Mononuclear cell (primary cell): ENCODE measurements around the gene NGF. TPM values are rescaled to one million over a fixed set of nuclear protein-coding genes. Genes with fewer than 3 reads are reported as not detected.

Experiments used
- H3K27me3 ChIP-seq: 2 replicates; pipeline ENCODE4 v1.6.0; 2011; ENCODE audit warnings: low read length, control low read depth; ENCODE audit not compliant: insufficient read depth
- H3K4me1 ChIP-seq: 2 replicates; pipeline ENCODE4 v1.5.1; 2011; ENCODE audit warnings: mild to moderate bottlenecking, low read length, control low read depth; ENCODE audit not compliant: insufficient read depth
- H3K4me3 ChIP-seq: 2 replicates; pipeline ENCODE4 v1.5.1; 2011; ENCODE audit warnings: mild to moderate bottlenecking, low read length, moderate library complexity
- H3K9me3 ChIP-seq: 2 replicates; pipeline ENCODE4 v1.5.1; 2011; ENCODE audit warnings: low read depth, mild to moderate bottlenecking, control low read depth, low read length
- total RNA-seq: library from RNA; depleted of rRNA; stranded (reverse); fragments of >200 nt; gene quantifications from one replicate; pipeline ENCODE4 v1.2.3, GENCODE V29; 2012

NGF gene
- total RNA-seq, 1 donor, result not detected

DNA sequence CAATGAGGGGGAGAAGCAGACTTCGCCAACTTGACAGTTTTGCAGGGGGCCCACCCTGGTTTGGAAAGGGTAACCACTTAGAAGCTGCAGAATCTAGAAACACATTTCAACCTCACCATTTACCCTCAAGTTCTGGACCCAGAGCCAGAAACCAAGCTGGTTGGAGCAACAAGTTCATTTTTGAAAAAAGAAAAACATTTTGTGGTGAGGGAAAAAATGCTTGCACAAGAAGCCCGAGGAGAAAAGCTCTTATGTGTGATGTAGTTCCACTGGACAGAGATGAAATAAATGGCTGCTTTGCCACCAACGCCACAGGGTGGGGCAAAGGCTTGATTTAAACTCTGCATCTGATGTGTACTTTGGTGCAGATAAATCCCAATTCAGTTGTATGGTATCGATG lies 10.6 kb upstream of the NGF start:
- H3K27me3 ChIP-seq, result no peaks in the 10 kb centered on the region
- H3K4me3 ChIP-seq, result no peak overlapping the region
- H3K4me1 ChIP-seq, result no peaks in the 10 kb centered on the region
- no peaks in the 10 kb centered on the region for H3K9me3 ChIP-seq

DNA sequence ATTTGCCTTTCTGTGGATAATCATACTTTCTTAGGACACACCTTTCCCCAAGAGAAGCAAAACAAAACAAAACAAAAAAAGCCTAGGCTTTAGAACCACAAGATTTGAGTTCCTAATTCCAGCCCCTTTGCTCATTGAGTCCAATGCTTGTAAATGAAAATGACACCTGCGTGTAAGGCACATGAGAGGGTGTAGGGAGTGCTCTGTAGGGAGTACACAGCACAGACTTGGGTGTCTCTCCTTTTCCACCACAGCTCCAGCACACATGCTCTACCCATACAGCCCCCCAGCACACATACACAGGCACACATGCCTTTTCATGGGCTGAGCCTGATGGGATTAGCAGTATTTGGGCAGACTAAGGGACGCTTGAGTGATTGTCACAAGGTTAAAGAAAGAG lies 9.2 kb upstream of the NGF start:
- Histone ChIP-seq H3K27me3 (no peaks in the 10 kb centered on the region), H3K4me1 (no peaks in the 10 kb centered on the region), H3K9me3 (no peaks in the 10 kb centered on the region), H3K4me3 (no peak overlapping the region)

DNA sequence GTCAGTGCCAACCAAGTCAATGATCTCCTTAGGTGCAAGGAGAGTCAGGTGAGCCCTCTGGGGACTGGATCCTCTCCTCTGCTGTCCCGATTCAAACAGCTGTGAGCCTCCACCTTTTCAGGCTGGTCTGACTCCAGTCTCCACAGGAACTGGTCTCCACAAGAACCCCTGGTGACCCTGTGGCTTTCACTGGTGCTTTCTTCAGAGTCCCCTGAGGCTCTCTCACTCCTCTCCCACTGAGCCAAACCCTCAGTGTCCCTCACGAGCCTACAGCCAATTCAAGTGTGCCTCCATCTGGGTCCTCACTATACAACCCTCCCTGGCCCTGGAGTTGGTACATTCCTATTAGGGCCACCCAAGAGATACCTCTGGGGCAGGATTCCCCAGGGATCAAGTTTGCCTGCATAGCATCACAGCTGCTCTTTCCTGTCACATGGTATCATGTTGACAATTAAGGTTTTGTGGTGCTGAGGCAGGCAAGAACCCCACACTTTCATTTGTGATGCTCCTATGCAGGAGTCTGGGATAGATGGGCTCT lies 5.2 kb upstream of the NGF start:
- H3K4me1 ChIP-seq, result peaks cover 8% of the 10 kb centered on the region
- H3K4me3 ChIP-seq, result no peak overlapping the region
- peaks cover 10% of the 10 kb centered on the region for H3K27me3 ChIP-seq
- no peaks in the 10 kb centered on the region for H3K9me3 ChIP-seq

DNA sequence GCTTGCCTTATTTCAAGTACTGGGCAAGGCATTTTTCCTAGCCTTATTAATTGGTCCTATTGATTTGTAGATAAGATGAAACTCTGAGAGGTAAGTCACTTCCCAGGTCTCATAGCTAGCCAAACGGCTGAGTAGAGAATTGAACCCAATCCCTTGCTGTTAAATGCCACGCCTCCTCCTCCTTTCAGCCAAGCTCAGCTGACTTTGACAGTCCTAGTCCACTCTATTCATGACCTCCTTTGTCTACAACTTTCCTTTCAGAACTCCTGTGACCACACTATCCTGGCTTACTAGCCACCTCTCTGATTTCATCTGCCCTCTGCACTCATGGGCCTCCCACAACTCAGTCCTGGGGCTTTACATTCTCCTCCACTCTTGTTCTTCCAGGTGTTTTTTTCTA lies 3.9 kb upstream of the NGF start:
- Histone ChIP-seq H3K4me1 (peaks cover 8% of the 10 kb centered on the region), H3K9me3 (no peaks in the 10 kb centered on the region)

DNA sequence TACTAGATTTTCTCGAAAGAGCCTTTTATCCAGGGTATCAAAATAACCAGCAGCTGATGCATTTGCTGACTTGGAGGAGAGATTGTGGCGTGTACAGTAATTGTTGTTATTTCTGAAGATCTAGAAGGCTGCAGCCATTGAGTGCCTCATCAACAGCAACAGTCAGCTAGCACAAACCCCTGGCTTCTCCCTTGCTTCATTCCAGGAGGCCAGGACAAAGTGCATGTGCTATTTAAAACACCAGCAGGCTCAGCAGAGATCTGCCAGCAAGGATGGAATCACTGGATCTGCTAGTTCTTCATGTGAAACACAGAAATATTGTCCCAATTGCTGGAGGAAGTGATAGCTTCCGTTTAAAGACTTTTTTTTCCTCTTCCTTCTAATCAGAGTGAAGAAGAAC lies 2.8 kb upstream of the NGF start:
- peaks cover 29% of the 10 kb centered on the region for H3K27me3 ChIP-seq
- H3K4me3 ChIP-seq, result no peak overlapping the region
- H3K9me3 ChIP-seq, result no peaks in the 10 kb centered on the region
- peaks cover 8% of the 10 kb centered on the region for H3K4me1 ChIP-seq

More for the DNA sequence above, 3.9 kb upstream of the NGF start:
- Histone ChIP-seq H3K27me3 (peaks cover 19% of the 10 kb centered on the region), H3K4me3 (no peak overlapping the region)

DNA sequence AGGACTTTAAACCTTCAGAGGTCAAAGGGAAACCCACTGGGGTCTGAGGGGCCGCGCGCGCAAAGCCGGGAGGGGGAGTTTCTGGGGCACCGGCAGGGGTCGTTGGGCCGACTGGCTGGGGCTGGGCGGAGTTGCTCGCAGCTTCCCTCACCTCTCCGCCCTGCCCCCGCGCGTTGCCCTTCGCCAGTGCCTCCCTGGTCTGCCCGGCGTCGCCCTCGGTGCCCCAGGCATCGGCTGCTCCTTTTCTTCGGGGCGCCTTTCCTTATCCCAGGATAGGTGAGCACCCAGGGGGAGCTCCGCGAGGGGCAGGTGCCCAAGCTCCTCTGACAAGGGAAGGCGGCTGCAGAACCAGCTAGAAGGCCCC lies 390 bp upstream of the NGF start:
- H3K27me3 ChIP-seq, result peaks cover 34% of the 10 kb centered on the region
- H3K4me1 ChIP-seq, result peaks cover 8% of the 10 kb centered on the region
- no peaks in the 10 kb centered on the region for H3K9me3 ChIP-seq
- H3K4me3 ChIP-seq, result no peak overlapping the region

- Histone ChIP-seq H3K27me3 (peaks cover 34% of the 10 kb centered on the region), H3K9me3 (no peaks in the 10 kb centered on the region), H3K4me1 (peaks cover 16% of the 10 kb centered on the region), H3K4me3 (no peak overlapping the region)
Observed at GRCh38 chr1:115337276-115337632, 795 bp downstream of the NGF start.

GRCh38 chr1:115336741-115337140 lies 1.3 kb downstream of the NGF start:
- no peaks in the 10 kb centered on the region for H3K9me3 ChIP-seq
- no peak overlapping the region for H3K4me3 ChIP-seq
- H3K27me3 ChIP-seq, result peaks cover 34% of the 10 kb centered on the region
- H3K4me1 ChIP-seq, result peaks cover 16% of the 10 kb centered on the region

DNA sequence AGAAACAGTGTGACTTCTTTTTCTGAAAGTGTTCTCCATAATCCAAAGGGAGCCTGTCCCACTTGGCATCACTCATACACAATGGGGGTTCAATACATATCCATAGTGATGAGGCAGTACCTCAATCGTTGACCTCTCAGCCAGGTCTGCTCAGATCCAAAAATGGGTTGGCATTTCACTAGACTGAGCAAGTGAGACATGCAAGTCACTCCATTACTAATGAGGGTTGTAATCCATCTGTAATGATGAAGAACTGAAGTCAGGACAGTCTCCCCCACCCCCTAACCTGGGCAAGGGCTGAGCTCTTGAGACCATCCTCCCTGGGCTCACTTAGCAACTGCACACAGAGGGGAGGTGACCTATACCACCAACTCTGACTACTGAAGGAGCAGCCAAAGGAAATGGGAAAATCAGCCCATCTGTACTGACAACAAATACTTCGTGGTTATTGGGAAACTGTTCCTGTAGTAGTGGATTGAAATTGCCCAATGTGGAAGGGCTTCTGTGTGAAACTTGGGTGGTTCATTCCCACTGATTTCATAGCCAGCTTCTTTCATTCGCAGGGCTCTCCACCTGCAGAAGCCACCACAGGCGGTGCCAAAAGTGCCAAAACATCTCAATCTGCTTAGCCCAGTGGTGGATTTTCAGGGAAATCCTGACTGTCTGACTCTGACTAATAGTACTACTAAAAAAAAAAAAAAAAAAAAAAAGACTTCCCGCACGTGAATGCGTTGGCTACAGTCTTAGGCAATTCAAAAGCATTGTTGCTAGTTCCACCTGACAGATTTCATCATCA lies 5.0 kb downstream of the NGF start:
- no peaks in the 10 kb centered on the region for H3K9me3 ChIP-seq
- no peak overlapping the region for H3K4me3 ChIP-seq
- H3K27me3 ChIP-seq, result peaks cover 24% of the 10 kb centered on the region
- peaks cover 9% of the 10 kb centered on the region for H3K4me1 ChIP-seq

- Histone ChIP-seq H3K4me1 (peaks cover 9% of the 10 kb centered on the region), H3K27me3 (peaks cover 13% of the 10 kb centered on the region), H3K4me3 (no peak overlapping the region), H3K9me3 (no peaks in the 10 kb centered on the region)
Observed at GRCh38 chr1:115331558-115332331, 6.3 kb downstream of the NGF start.

DNA sequence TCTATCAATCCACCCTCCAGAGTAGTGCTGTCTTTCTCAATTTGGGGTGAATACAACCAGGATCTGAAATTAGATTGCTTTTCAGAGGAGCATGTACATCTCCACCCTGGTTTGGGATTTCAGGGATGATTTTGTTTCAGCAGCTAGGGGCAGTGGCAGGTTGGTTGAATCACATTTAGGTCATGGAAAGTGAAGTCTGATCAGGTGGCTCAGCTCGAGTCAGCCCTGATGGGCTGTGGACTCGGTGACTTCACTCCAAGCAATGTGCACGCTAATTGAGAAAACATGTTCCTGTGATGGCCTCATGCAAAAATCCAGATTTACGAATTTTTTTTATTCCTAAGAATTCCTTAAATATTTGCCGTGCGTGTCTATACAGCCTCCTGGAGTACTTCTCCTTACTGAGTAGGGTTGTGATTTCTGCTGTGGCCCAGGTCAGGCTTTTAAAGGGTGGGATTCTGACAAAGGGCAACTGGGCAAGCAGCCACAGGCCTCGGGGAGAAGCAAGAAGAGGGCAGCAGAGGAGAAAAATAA lies 7.5 kb downstream of the NGF start:
- Histone ChIP-seq H3K4me1 (peaks cover 9% of the 10 kb centered on the region), H3K9me3 (no peaks in the 10 kb centered on the region), H3K27me3 (peaks cover 2% of the 10 kb centered on the region), H3K4me3 (no peak overlapping the region)

DNA sequence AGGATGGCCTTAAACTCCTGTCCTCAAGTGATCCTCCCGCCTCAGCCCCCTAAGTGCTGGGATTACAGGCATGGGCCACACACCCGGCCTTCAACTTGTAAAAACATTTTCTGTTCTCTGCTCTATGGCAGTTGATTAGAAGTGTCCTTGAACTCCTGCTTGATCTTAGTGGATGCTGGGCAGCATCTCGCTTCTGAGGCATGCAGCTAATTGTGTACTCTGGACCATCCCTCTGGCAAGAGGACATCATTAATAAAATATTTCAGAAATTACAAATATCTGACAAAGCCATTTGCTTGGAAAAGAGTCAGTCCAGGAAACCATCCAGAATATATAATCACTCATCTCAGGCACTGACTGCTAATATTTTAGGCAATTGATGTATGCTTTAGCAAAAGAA lies 8.1 kb downstream of the NGF start:
- Histone ChIP-seq H3K4me1 (peaks cover 9% of the 10 kb centered on the region), H3K4me3 (no peak overlapping the region), H3K9me3 (no peaks in the 10 kb centered on the region), H3K27me3 (peaks cover 2% of the 10 kb centered on the region)

- H3K27me3 ChIP-seq, result no peaks in the 10 kb centered on the region
- no peaks in the 10 kb centered on the region for H3K4me1 ChIP-seq
- H3K9me3 ChIP-seq, result no peaks in the 10 kb centered on the region
- no peak overlapping the region for H3K4me3 ChIP-seq
Observed at GRCh38 chr1:115327270-115327669, 10.8 kb downstream of the NGF start.

- no peaks in the 10 kb centered on the region for H3K4me1 ChIP-seq
- no peaks in the 10 kb centered on the region for H3K27me3 ChIP-seq
Observed at GRCh38 chr1:115326419-115326818, 11.6 kb downstream of the NGF start.

GRCh38 chr1:115325874-115326273 lies 12.2 kb downstream of the NGF start:
- Histone ChIP-seq H3K9me3 (no peaks in the 10 kb centered on the region), H3K27me3 (no peaks in the 10 kb centered on the region), H3K4me1 (no peaks in the 10 kb centered on the region), H3K4me3 (no peak overlapping the region)

More at GRCh38 chr1:115326419-115326818, 11.6 kb downstream of the NGF start:
- H3K9me3 ChIP-seq, result no peaks in the 10 kb centered on the region
- H3K4me3 ChIP-seq, result no peak overlapping the region
